C4-2B (cell line): ENCODE measurements around the gene BRIP1.

ENCODE experiments used
- H3K27ac ChIP-seq: fragments of 450-650 bp; 2 replicates; pipeline ENCODE4 v1.5.1; 2017
- ZFX ChIP-seq: fragments of 450-650 bp; IDR thresholded peaks from 2 replicates; pipeline ENCODE4 v1.6.1; 2017
- TF ChIP-seq, protein P1 (sequence below): fragments of 450-650 bp; conservative IDR thresholded peaks from 2 replicates; pipeline ENCODE4 v1.5.1; 2017; ENCODE audit warnings: mild to moderate bottlenecking

The BRIP1 gene

DNA sequence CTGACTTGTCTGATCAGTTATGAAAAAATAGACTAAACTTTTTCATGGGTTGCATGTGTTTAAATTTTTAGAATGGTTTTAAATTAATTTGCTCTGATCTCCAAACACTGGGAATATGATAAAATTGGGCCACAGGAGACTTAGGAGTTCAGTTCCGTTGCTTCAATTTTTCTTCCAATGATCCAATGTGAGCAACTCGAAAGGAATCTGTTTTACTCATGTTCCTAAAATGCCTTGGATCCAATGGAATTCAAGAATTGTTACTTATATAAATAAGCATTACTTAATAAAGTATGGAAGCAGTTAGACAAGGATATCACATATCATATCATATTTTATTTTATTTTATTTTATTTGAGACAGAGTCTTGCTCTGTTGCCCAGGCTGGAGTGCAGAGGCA lies 216.3 kb downstream of the BRIP1 start:
- H3K27ac ChIP-seq = no peak overlapping the region
- TF ChIP-seq, protein P1, sequence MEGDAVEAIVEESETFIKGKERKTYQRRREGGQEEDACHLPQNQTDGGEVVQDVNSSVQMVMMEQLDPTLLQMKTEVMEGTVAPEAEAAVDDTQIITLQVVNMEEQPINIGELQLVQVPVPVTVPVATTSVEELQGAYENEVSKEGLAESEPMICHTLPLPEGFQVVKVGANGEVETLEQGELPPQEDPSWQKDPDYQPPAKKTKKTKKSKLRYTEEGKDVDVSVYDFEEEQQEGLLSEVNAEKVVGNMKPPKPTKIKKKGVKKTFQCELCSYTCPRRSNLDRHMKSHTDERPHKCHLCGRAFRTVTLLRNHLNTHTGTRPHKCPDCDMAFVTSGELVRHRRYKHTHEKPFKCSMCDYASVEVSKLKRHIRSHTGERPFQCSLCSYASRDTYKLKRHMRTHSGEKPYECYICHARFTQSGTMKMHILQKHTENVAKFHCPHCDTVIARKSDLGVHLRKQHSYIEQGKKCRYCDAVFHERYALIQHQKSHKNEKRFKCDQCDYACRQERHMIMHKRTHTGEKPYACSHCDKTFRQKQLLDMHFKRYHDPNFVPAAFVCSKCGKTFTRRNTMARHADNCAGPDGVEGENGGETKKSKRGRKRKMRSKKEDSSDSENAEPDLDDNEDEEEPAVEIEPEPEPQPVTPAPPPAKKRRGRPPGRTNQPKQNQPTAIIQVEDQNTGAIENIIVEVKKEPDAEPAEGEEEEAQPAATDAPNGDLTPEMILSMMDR = no peak
- TF ChIP-seq ZFX = no peak

DNA sequence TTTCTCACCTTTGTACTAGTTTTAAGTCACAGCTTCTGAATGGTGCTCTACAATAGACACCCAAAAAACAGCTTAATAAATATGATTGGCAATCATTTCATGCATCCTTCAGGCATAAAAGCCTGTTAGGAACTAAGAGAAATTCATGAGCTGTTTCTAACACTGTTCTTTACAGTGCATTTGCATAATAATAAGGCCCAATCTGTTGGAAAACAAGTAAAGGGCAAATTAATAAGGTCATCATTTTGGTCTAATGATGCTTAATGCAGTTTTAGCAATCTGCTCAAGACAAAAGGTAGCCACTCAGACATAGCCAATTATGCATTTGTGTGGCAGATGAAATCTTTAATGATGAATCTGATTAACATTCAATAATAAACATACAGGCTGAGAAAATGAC lies 216.8 kb downstream of the BRIP1 start:
- TF ChIP-seq ZFX = no peak
- TF ChIP-seq, protein P1 = no peak
- H3K27ac ChIP-seq = no peak overlapping the region

DNA sequence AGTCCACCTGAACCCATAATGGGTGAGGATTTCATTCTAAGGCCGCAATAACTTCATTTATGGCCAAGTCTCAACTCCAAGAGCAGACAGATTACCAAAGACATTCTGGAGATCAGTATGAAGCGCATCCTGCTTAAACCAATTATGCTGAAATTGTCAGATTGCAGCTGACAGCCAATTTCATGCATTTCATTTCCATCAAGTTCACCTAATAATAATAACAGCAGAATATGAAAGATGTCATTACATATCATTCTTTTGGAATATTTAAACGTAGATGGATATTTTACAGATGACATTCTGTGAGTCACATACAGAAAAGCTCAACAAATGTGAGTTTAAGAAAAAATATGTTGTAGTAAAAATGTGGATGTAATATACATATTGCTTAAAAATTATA lies 217.4 kb downstream of the BRIP1 start:
- TF ChIP-seq, protein P1 = no peak
- no peak for TF ChIP-seq ZFX
- H3K27ac ChIP-seq = no peak overlapping the region

DNA sequence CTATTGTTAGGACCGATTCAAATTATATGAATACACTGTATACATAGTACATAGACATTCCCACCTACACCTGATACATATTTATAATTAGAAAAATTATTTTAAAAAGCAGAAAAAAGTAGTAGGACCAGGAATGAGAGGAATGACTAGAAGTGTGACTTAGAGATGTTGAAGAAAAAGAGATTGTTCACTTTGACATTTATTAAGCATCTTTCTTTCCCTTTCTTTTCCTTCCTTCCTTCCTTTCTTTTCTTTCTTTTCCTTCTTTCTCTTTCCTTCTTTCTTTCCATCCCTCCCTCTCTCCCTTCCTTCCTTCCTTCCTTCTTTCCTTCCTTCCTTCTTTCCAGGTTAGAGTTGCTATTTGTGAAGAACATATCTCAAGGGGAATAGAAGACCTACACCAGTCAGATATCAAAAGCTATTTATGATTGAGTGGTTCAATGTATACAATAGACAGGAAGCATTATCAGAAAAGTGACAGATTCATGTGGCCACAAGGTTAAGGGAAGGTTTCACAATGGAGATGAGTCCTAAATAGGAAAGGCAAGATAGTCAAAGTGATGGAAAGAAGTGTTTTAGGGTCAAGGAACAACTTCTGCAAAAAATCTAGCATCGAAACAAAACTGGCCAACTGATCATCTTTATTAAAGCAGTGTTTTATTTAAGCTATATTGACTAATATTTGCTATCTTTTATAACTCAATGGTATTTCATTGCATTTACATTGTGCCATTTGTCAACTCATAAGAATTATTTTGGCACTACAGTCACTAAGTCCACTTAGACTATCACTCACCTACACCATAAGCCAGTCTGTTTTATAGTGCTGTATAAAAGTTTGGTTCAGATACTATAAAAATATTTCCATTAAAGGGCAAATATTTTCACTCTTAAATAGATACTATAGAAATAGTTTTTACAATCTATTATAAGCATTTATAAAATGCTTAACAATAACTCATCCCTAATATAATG lies 218.2 kb downstream of the BRIP1 start:
- TF ChIP-seq ZFX = no peak
- TF ChIP-seq, protein P1 = no peak
- no peak overlapping the region for H3K27ac ChIP-seq

DNA sequence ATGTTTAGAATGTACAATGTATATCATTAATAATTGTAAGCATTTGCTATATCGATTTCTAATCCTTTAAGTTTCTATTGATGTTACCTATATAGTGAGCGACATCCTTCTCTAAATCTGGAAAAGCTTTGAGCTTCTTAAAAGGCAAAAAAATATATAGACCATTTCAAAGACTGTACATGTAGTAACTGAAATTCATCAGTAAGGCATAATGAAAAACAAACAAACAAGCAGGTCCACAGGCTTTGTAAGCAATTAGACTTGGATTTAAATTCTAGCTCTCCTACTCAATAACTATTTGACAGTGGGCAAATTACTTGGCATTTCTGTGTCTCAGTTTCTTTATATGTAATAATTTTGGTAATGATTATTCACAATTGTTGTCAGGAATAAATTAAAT lies 220.6 kb downstream of the BRIP1 start:
- H3K27ac ChIP-seq = no peak overlapping the region
- no peak for TF ChIP-seq ZFX
- TF ChIP-seq, protein P1 = no peak

DNA sequence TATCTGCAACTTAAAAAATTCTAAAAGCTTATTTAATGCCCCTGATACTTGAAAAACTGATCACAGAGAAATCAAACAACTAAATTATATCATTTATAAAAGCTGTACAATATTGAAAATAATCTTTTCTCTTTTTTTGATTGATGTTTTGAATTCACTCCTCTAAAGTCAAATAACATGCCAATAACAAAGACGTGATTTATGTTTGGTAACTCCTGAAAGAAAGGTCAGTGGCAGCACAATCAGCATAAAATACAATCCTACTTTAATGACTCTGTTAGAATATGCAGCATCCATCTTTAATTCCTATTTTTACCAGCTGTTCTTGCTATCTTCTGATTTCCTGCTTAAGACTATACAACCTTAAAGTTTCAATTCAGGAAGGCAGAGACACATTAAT lies 221.6 kb downstream of the BRIP1 start:
- TF ChIP-seq, protein P1 = no peak
- no peak for TF ChIP-seq ZFX
- no peak overlapping the region for H3K27ac ChIP-seq

DNA sequence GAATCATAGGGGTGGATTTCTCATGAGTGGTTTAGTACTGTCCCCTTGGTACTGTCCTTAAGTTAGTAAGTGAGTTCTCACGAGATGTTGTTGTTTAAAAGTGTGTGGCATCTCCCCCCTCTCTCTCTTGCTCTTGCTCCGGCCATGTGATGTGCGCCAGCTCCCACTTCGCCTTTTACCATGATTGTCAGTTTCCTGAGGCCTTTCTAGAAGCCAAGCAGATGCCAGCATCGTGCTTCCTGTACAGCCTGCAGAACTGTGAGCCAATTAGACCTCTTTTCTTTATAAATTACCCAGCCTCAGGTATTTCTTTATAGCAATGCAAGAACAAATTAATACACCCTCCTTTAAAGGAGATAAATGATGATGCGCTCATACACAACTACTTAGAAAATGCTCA lies 222.2 kb downstream of the BRIP1 start:
- TF ChIP-seq ZFX = no peak
- TF ChIP-seq, protein P1 = no peak
- H3K27ac ChIP-seq = no peak overlapping the region
